Measurements from ENCODE around the gene USP32.

- TF ChIP-seq, protein P1, sequence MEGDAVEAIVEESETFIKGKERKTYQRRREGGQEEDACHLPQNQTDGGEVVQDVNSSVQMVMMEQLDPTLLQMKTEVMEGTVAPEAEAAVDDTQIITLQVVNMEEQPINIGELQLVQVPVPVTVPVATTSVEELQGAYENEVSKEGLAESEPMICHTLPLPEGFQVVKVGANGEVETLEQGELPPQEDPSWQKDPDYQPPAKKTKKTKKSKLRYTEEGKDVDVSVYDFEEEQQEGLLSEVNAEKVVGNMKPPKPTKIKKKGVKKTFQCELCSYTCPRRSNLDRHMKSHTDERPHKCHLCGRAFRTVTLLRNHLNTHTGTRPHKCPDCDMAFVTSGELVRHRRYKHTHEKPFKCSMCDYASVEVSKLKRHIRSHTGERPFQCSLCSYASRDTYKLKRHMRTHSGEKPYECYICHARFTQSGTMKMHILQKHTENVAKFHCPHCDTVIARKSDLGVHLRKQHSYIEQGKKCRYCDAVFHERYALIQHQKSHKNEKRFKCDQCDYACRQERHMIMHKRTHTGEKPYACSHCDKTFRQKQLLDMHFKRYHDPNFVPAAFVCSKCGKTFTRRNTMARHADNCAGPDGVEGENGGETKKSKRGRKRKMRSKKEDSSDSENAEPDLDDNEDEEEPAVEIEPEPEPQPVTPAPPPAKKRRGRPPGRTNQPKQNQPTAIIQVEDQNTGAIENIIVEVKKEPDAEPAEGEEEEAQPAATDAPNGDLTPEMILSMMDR (IDR thresholded peaks at IDR 0.05; ENCODE audit: low read depth, low read length) = no peak
- TF ChIP-seq POLR2A (IDR thresholded peaks at IDR 0.05; ENCODE audit: extremely low read depth, insufficient read length) (no peak), MYC (IDR thresholded peaks at IDR 0.05; ENCODE audit: low read depth, low read length) (no peak)
Observed at GRCh38 chr17:60318326-60318725, 73.6 kb downstream of the USP32 start.
